Measurements from ENCODE around the gene LPP. TPM values are rescaled to one million over a fixed set of nuclear protein-coding genes. Genes with fewer than 3 reads are reported as not detected.

Gene LPP
- total RNA-seq, 4 donors from 2014 or later: 1,872 to 3,079 (median 2,300) TPM

GRCh38 chr3:188292827-188293226 is 138.9 kb downstream of the LPP start:
- intact Hi-C loops (cut with DNase I): no loop called here

GRCh38 chr3:188294113-188294512 is 140.2 kb downstream of the LPP start:
- no peaks in the 10 kb centered on the region for H3K9me3 ChIP-seq
- H3K4me1 ChIP-seq: peaks cover 65 to 99% (median 96%) of the 10 kb centered on the region in 4 donors
- H3K4me3 ChIP-seq: peak overlapping the region in 1 of 4 donors; percentile 11
- H3K27ac ChIP-seq (replicated peaks in 1 of 4): peak overlapping the region; percentile 83 to 98 (median 91)
- no peaks in the 10 kb centered on the region for H3K27me3 ChIP-seq
- peaks cover 0 to 14% (median 5%) of the 10 kb centered on the region in 4 donors for H3K36me3 ChIP-seq
- intact Hi-C loops (cut with DNase I): no loop called here
- 61% methylated on average over 3 of the region's 3 CpGs for WGBS
- no peak for DNase-seq (ENCODE audit: extremely low spot score)
- TF ChIP-seq EP300 (IDR thresholded peaks at IDR 0.05): no peak
- no peak for TF ChIP-seq CTCF (IDR thresholded peaks at IDR 0.05)
- no peak for TF ChIP-seq POLR2AphosphoS5 (IDR thresholded peaks at IDR 0.05)
- TF ChIP-seq POLR2A (IDR thresholded peaks at IDR 0.05; ENCODE audit: low read depth): no peak

More at GRCh38 chr3:188292827-188293226, 138.9 kb downstream of the LPP start:
- 74% methylated on average over 3 of the region's 3 CpGs for WGBS
- no peak overlapping the region for H3K4me3 ChIP-seq
- H3K36me3 ChIP-seq: peaks cover 0 to 14% (median 5%) of the 10 kb centered on the region in 4 donors
- H3K27me3 ChIP-seq: no peaks in the 10 kb centered on the region
- H3K9me3 ChIP-seq: no peaks in the 10 kb centered on the region
- no peak for DNase-seq (ENCODE audit: extremely low spot score)
- TF ChIP-seq CTCF (IDR thresholded peaks at IDR 0.05) (no peak), POLR2AphosphoS5 (IDR thresholded peaks at IDR 0.05) (no peak), EP300 (IDR thresholded peaks at IDR 0.05) (no peak), POLR2A (IDR thresholded peaks at IDR 0.05; ENCODE audit: low read depth) (no peak)
- H3K27ac ChIP-seq (replicated peaks in 1 of 4): peak overlapping the region; percentile 83 to 98 (median 91)
- peaks cover 56 to 99% (median 93%) of the 10 kb centered on the region in 4 donors for H3K4me1 ChIP-seq

- 40% methylated on average over 11 of the region's 11 CpGs for WGBS
- Histone ChIP-seq H3K27me3 (no peaks in the 10 kb centered on the region), H3K27ac (replicated peaks in 1 of 4) (peak overlapping the region; percentile 83 to 98 (median 91)), H3K4me3 (peak overlapping the region in 2 of 4 donors; percentile 11 to 28), H3K4me1 (peaks cover 70 to 99% (median 98%) of the 10 kb centered on the region in 4 donors), H3K36me3 (peaks cover 0 to 9% (median 4%) of the 10 kb centered on the region in 4 donors), H3K9me3 (no peaks in the 10 kb centered on the region)
- no peak for DNase-seq (ENCODE audit: extremely low spot score)
- intact Hi-C loops (cut with DNase I): no loop called here
- TF ChIP-seq EP300 (IDR thresholded peaks at IDR 0.05): peak; percentile 59
- TF ChIP-seq POLR2AphosphoS5 (IDR thresholded peaks at IDR 0.05): peak; percentile 35 to 71
- TF ChIP-seq POLR2A (IDR thresholded peaks at IDR 0.05; ENCODE audit: low read depth): no peak
Observed at GRCh38 chr3:188294823-188295487, 141.0 kb downstream of the LPP start.

- no peak for DNase-seq (ENCODE audit: extremely low spot score)
- H3K27ac ChIP-seq (replicated peaks in 1 of 4): peak overlapping the region; percentile 83 to 98 (median 91)
- no peaks in the 10 kb centered on the region for H3K9me3 ChIP-seq
- no peak for TF ChIP-seq POLR2A (IDR thresholded peaks at IDR 0.05; ENCODE audit: low read depth)
- TF ChIP-seq CTCF (IDR thresholded peaks at IDR 0.05): no peak
- TF ChIP-seq POLR2AphosphoS5 (IDR thresholded peaks at IDR 0.05): no peak
- TF ChIP-seq EP300 (IDR thresholded peaks at IDR 0.05): no peak
- no peaks in the 10 kb centered on the region for H3K27me3 ChIP-seq
- peak overlapping the region in 1 of 4 donors; percentile 1 for H3K4me3 ChIP-seq
- WGBS: 82% methylated on average over 3 of the region's 3 CpGs
- peaks cover 69 to 100% (median 98%) of the 10 kb centered on the region in 4 donors for H3K4me1 ChIP-seq
- H3K36me3 ChIP-seq: no peaks in the 10 kb centered on the region
- intact Hi-C loops (cut with DNase I): no loop called here
Observed at GRCh38 chr3:188295876-188296275, 141.9 kb downstream of the LPP start.

- Histone ChIP-seq H3K36me3 (no peaks in the 10 kb centered on the region), H3K27ac (replicated peaks in 1 of 4) (peak overlapping the region; percentile 83 to 98 (median 91)), H3K27me3 (no peaks in the 10 kb centered on the region), H3K4me3 (no peak overlapping the region), H3K9me3 (no peaks in the 10 kb centered on the region), H3K4me1 (peaks cover 69 to 100% (median 98%) of the 10 kb centered on the region in 4 donors)
- DNase-seq (ENCODE audit: extremely low spot score): no peak
- intact Hi-C loops (cut with DNase I): no loop called here
- 42% methylated on average over 5 of the region's 5 CpGs for WGBS
- TF ChIP-seq EP300 (IDR thresholded peaks at IDR 0.05): no peak
- TF ChIP-seq POLR2A (IDR thresholded peaks at IDR 0.05; ENCODE audit: low read depth): no peak
- no peak for TF ChIP-seq POLR2AphosphoS5 (IDR thresholded peaks at IDR 0.05)
- TF ChIP-seq CTCF (IDR thresholded peaks at IDR 0.05): no peak
Observed at GRCh38 chr3:188296761-188297612, 143.0 kb downstream of the LPP start.
